Measurements from ENCODE around the gene PROB1. TPM values are rescaled to one million over a fixed set of nuclear protein-coding genes. Genes with fewer than 3 reads are reported as not detected.
A peak's percentile ranks its signal among the peaks of the same experiment; 100 is the strongest.

The PROB1 gene
- total and polyA plus RNA-seq, 9 of the 15 experiments (the other 6 are each of a cell fraction or from before 2014, with no cell fraction given) = 0.01 to 1.8 (median 0.47) TPM

DNA sequence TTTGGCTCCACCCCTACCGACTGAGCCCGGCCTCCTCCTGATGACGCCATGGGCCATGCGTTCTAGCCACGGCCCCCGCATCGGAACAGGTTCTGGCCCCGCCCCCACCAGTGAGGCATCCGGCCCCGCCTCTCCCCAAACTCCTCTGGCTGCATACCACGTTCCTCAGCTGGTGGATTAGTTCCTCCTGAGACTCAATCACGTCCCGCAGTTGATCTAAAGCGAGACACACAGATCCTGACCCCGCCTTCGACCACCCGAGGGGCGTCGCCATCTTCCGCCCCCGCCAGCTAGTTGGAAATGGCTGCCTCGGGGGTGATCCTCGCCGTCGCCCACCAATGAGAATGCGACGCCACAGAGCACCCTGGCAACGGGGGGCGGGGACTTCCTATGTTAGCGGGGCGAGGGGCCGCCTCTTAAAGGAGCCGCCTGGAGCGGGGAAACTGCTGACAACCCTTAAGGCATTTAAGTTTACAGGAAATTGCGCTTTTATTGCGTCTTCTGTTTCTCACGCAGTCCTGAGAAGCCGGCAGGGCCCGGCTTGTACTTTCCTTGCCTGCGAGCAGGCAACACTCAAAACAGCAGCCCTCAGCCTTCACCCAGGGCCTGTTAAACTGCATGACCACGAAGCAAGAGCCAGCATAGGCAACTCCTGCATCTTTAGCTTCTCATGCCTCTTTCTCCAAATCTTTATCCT is 9.0 kb upstream of the PROB1 start, which contains the start of gene SPATA24 (continued):
- no peak for TF ChIP-seq TBL1XR1 (IDR thresholded peaks at IDR 0.05; ENCODE audit: low read length in 2 of 2)
- TF ChIP-seq, protein P1, sequence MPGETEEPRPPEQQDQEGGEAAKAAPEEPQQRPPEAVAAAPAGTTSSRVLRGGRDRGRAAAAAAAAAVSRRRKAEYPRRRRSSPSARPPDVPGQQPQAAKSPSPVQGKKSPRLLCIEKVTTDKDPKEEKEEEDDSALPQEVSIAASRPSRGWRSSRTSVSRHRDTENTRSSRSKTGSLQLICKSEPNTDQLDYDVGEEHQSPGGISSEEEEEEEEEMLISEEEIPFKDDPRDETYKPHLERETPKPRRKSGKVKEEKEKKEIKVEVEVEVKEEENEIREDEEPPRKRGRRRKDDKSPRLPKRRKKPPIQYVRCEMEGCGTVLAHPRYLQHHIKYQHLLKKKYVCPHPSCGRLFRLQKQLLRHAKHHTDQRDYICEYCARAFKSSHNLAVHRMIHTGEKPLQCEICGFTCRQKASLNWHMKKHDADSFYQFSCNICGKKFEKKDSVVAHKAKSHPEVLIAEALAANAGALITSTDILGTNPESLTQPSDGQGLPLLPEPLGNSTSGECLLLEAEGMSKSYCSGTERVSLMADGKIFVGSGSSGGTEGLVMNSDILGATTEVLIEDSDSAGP (CRISPR knock-in tag; IDR thresholded peaks at IDR 0.05) = peak; percentile 97
- TF ChIP-seq CCNT2 (IDR thresholded peaks at IDR 0.05; ENCODE audit: borderline replicate concordance, extremely low read depth, insufficient read length, low read depth, low read length) = no peak
- no peak for TF ChIP-seq GATAD2A (IDR thresholded peaks at IDR 0.05)
- TF ChIP-seq, protein P2, sequence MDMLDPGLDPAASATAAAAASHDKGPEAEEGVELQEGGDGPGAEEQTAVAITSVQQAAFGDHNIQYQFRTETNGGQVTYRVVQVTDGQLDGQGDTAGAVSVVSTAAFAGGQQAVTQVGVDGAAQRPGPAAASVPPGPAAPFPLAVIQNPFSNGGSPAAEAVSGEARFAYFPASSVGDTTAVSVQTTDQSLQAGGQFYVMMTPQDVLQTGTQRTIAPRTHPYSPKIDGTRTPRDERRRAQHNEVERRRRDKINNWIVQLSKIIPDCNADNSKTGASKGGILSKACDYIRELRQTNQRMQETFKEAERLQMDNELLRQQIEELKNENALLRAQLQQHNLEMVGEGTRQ (CRISPR knock-in tag; IDR thresholded peaks at IDR 0.05) = no peak
- 0 out of 2 replicates have a peak, but pooled peaks have one; percentile 36 for TF ChIP-seq SOX6 (IDR thresholded peaks at IDR 0.05)
- no peak for TF ChIP-seq MCM3 (IDR thresholded peaks at IDR 0.05)
- no peak for TF ChIP-seq ZNF24 (IDR thresholded peaks at IDR 0.05)
- no peak for TF ChIP-seq RHOXF2B (CRISPR knock-in tag; conservative IDR thresholded peaks at IDR 0.05)
- no peak for TF ChIP-seq ZNF324 (CRISPR knock-in tag; IDR thresholded peaks at IDR 0.05)
- TF ChIP-seq BRD9 (IDR thresholded peaks at IDR 0.05; ENCODE audit: low read depth, partially characterized antibody) = peak; percentile 41
- no peak for TF ChIP-seq CBX2 (IDR thresholded peaks at IDR 0.05; ENCODE audit: insufficient read depth, low read length, poor library complexity, severe bottlenecking)
- TF ChIP-seq ZNF124 (CRISPR knock-in tag; IDR thresholded peaks at IDR 0.05) = no peak
- TF ChIP-seq, protein P3, sequence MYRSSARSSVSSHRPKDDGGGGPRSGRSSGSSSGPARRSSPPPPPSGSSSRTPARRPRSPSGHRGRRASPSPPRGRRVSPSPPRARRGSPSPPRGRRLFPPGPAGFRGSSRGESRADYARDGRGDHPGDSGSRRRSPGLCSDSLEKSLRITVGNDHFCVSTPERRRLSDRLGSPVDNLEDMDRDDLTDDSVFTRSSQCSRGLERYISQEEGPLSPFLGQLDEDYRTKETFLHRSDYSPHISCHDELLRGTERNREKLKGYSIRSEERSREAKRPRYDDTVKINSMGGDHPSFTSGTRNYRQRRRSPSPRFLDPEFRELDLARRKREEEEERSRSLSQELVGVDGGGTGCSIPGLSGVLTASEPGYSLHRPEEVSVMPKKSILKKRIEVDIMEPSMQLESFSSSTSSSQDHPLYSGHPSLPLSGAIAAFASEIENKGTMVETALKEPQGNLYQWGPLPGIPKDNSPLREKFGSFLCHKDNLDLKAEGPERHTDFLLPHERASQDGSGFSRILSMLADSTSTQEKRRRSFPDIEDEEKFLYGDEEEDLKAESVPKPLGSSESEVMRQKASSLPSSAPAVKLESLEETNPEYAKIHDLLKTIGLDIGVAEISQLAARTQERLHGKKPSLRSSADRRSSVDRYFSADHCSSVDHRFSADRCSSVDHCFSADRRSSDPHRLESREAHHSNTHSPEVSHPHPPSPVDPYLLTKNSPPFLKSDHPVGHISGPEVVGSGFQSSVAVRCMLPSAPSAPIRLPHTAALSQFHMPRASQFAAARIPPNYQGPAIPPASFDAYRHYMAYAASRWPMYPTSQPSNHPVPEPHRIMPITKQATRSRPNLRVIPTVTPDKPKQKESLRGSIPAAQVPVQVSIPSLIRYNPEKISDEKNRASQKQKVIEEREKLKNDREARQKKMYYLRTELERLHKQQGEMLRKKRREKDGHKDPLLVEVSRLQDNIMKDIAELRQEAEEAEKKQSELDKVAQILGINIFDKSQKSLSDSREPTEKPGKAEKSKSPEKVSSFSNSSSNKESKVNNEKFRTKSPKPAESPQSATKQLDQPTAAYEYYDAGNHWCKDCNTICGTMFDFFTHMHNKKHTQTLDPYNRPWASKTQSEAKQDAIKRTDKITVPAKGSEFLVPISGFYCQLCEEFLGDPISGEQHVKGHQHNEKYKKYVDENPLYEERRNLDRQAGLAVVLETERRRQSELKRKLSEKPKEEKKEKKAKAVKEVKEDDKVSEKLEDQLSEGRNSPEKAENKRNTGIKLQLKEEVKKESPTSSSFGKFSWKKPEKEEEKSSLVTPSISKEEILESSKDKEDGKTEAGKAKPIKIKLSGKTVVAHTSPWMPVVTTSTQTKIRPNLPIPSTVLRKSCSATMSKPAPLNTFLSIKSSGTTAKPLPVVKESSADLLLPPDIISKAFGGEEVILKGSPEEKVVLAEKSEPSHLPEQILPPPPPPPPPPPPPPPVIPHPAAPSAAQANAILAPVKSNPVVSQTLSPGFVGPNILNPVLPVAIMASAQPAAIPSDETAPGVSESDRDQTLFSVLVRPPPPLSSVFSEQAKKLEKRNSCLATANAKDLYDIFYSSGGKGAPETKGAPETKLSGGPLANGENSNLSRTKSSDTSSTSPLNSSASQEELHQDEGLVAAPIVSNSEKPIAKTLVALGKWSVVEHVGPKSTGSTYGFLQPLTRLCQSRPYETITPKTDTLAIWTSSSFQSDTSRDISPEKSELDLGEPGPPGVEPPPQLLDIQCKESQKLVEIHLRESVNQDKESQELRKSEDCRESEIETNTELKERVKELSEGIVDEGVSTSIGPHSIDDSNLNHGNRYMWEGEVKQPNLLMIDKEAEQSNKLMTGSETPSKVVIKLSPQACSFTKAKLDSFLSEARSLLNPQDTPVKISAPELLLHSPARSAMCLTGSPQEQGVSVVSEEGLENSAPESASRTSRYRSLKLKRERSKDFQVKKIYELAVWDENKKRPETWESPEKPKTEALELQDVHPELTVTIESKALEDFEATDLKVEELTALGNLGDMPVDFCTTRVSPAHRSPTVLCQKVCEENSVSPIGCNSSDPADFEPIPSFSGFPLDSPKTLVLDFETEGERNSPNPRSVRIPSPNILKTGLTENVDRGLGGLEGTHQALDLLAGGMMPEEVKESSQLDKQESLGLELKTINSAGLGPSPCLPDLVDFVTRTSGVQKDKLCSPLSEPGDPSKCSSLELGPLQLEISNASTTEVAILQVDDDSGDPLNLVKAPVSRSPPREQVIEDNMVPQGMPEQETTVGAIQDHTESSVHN (IDR thresholded peaks at IDR 0.05; ENCODE audit: borderline replicate concordance in 1 of 2, low read depth in 1 of 2) = no peak
- TF ChIP-seq SREBF1 (IDR thresholded peaks at IDR 0.05; ENCODE audit: borderline replicate concordance, low read depth, low read length) = no peak
- no peak for TF ChIP-seq RBBP5 (IDR thresholded peaks at IDR 0.05; ENCODE audit: borderline replicate concordance, insufficient read depth, low read length, poor library complexity, severe bottlenecking)
